ENCODE measurements around the gene EXOG. TPM values are rescaled to one million over a fixed set of nuclear protein-coding genes. Genes with fewer than 3 reads are reported as not detected.
A peak's percentile ranks its signal among the peaks of the same experiment; 100 is the strongest.

EXOG gene
- total RNA-seq, 4 donors from 2014 or later, result 3.3 to 10.3 (median 5.3) TPM

DNA sequence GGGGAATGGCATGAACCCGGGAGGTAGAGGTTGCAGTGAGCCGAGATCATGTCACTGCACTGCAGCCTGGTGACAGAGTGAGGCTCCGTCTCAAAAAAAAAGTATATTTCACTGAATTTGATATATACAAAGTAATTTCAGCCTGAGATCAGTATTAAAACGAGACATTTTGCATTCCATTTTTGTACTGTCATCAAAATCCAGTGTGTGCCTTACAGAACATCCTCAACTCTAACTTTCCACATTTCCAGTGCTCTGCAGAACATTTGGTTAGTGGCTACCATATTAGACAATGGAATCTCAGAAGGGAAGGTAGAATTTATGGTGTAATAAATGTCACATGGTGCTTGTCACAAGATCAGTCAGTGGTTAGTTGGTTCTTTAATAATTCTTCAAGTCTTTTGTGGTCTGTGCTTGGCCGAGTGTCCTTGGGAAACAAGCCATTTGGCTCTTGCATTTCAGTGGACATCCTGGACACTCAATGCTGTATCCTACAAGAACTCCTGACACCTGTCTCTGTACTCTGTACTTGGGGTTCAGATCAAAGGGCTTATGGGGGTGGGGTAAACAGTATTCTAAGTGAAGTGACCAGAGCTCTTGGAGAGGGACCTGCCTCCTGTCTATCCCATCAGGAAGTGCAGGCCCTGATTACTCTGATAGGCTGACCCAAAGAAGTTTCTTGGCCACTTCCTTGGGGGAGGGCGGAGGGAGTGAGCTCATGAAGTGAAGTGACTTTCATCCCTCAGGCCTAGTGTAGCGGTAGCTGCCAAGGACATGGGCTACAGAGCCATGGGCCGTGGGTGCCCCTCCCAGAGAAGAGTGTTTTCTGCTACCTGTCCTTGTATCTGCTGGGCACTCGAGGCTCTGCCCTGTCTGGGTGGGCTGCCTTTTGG, 38.8 kb upstream of the EXOG start:
- intact Hi-C loops (cut with DNase I), result no loop called here
- peaks cover 32 to 71% (median 39%) of the 10 kb centered on the region in 3 donors for H3K4me1 ChIP-seq
- no peak for TF ChIP-seq POLR2A (IDR thresholded peaks at IDR 0.05)
- TF ChIP-seq, protein P1, sequence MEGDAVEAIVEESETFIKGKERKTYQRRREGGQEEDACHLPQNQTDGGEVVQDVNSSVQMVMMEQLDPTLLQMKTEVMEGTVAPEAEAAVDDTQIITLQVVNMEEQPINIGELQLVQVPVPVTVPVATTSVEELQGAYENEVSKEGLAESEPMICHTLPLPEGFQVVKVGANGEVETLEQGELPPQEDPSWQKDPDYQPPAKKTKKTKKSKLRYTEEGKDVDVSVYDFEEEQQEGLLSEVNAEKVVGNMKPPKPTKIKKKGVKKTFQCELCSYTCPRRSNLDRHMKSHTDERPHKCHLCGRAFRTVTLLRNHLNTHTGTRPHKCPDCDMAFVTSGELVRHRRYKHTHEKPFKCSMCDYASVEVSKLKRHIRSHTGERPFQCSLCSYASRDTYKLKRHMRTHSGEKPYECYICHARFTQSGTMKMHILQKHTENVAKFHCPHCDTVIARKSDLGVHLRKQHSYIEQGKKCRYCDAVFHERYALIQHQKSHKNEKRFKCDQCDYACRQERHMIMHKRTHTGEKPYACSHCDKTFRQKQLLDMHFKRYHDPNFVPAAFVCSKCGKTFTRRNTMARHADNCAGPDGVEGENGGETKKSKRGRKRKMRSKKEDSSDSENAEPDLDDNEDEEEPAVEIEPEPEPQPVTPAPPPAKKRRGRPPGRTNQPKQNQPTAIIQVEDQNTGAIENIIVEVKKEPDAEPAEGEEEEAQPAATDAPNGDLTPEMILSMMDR (IDR thresholded peaks at IDR 0.05), result no peak
- WGBS, 2 donors, result 84 to 89% methylated on average over 5 to 6 of the region's 9 CpGs
- H3K27ac ChIP-seq, result no peak overlapping the region
- H3K9me3 ChIP-seq, result no peaks in the 10 kb centered on the region
- H3K27me3 ChIP-seq, result no peaks in the 10 kb centered on the region
- no peaks in the 10 kb centered on the region for H3K36me3 ChIP-seq
- no peak for DNase-seq
- no peak overlapping the region for H3K4me3 ChIP-seq

DNA sequence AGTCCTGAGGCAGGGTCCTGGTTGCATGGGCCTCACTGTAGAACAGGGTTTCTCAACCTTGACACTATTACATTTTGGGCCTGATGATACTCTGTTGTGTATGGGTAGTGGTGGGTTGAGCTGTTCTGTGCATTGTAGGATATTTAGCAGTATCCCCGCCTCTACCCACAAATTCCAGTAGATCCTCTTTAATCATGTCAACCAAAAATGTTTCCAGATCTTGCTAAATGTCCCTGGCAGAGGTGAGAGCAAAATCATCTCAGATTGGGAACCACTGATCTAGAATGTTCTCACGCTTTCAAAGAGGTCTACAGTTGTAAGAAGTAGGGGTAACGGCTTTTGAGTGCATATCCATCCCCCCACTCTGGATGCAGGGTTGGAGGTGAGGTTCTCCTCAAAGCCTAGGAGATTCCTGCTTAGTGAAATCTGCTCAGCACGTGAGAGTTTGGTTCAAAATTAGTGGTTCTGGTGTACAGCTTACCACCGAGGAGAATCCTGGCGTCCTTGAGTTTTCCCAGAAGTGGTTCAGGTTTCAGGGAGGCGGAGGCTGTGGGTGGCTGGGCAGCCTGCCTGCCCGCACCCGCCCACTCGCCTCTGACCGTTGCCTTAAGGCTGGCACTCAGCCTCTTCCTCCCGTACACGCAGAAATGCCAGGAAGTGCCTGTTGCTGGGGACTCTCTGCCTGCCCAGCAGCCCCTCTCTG, 37.2 kb upstream of the EXOG start:
- no peaks in the 10 kb centered on the region for H3K27me3 ChIP-seq
- H3K9me3 ChIP-seq, result no peaks in the 10 kb centered on the region
- intact Hi-C loops (cut with DNase I), result no loop called here
- peaks cover 26 to 60% (median 33%) of the 10 kb centered on the region in 3 donors for H3K4me1 ChIP-seq
- 40 to 52% methylated on average over 7 to 10 of the region's 13 CpGs for WGBS, 2 donors
- peak overlapping the region in 3 of 4 donors; percentile 4 to 38 (median 17) for H3K27ac ChIP-seq
- TF ChIP-seq, protein P1 (IDR thresholded peaks at IDR 0.05), result no peak
- no peak for TF ChIP-seq POLR2A (IDR thresholded peaks at IDR 0.05)
- H3K4me3 ChIP-seq, result peak overlapping the region in 3 of 4 donors; percentile 5 to 39 (median 15)
- H3K36me3 ChIP-seq, result no peaks in the 10 kb centered on the region
- no peak for DNase-seq

DNA sequence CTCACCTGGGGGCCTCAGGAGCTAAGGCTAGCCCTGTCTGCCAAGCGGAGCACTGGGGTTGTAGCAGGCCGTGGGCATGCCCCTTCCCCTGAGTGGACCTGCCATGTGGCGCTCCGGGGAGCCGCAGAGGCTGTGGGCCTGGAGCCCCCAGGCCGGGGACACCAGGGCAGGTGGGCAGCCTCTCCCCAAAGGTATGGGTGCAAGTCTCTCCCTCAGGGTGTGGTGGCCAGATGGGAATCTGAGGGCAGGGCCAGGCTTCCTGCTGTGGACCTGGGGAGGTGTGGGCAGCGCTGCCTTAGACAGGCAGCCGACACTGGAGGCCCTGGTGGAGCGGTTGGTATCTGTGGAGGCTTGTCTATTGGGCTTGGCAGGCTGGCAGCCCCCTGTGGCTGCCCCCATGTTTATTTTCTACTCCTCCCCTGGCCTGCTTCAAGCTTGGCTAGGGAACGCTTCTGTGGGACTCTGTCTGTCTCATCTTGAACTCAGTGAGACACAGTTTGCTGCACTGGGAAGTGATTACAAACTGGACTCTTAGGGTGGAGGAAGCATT, 36.6 kb upstream of the EXOG start:
- WGBS, 2 donors, result 54 to 64% methylated on average over 2 to 3 of the region's 10 CpGs
- H3K9me3 ChIP-seq, result no peaks in the 10 kb centered on the region
- H3K4me1 ChIP-seq, result peaks cover 22 to 57% (median 33%) of the 10 kb centered on the region in 3 donors
- peak overlapping the region in 3 of 4 donors; percentile 5 to 39 (median 15) for H3K4me3 ChIP-seq
- H3K27me3 ChIP-seq, result no peaks in the 10 kb centered on the region
- H3K27ac ChIP-seq, result peak overlapping the region in 3 of 4 donors; percentile 4 to 38 (median 17)
- H3K36me3 ChIP-seq, result no peaks in the 10 kb centered on the region
- TF ChIP-seq, protein P1 (IDR thresholded peaks at IDR 0.05), result no peak
- TF ChIP-seq POLR2A (IDR thresholded peaks at IDR 0.05), result no peak
- intact Hi-C loops (cut with DNase I), result no loop called here
- DNase-seq, result no peak

GRCh38 chr3:38460377-38461270, 35.5 kb upstream of the EXOG start:
- intact Hi-C loops (cut with DNase I), result no loop called here
- TF ChIP-seq, protein P1 (IDR thresholded peaks at IDR 0.05), result no peak
- TF ChIP-seq POLR2A (IDR thresholded peaks at IDR 0.05), result no peak
- WGBS, 2 donors, result 73 to 88% methylated on average over 8 to 10 of the region's 12 CpGs
- H3K9me3 ChIP-seq, result no peaks in the 10 kb centered on the region
- peaks cover 13 to 46% (median 32%) of the 10 kb centered on the region in 3 donors for H3K4me1 ChIP-seq
- peak overlapping the region in 2 of 4 donors; percentile 13 to 49 for H3K27ac ChIP-seq
- H3K4me3 ChIP-seq, result no peak overlapping the region
- no peaks in the 10 kb centered on the region for H3K36me3 ChIP-seq
- no peak for DNase-seq
- no peaks in the 10 kb centered on the region for H3K27me3 ChIP-seq
